DND-41 (cell line): ENCODE measurements around the gene GRB2.

Experiments used
- CTCF ChIP-seq: IDR thresholded peaks from 2 replicates; pipeline ENCODE4 v1.5.1; 2012; ENCODE audit warnings: borderline replicate concordance, low read length, moderate library complexity, mild to moderate bottlenecking; ENCODE audit not compliant: poor library complexity, severe bottlenecking; ENCODE audit errors: extremely low read depth
- EZH2 ChIP-seq: IDR thresholded peaks from 3 replicates; pipeline ENCODE4 v1.6.1; 2012; ENCODE audit warnings: borderline replicate concordance, low read depth, mild to moderate bottlenecking, moderate library complexity, low read length, inconsistent platforms; ENCODE audit not compliant: severe bottlenecking

- TF ChIP-seq CTCF (no peak), EZH2 (no peak)
These were observed 44.1 kb downstream of the GRB2 start for GRCh38 chr17:75361344-75361743.
